GF-D8 (cell line): ENCODE measurements around the gene FPGS.
"Not testable (repeated sequence)": the region's sequence is repeated elsewhere in the genome, so short reads cannot be mapped to it uniquely, and the experiment has no call there.

Experiments
- DNase-seq: peaks from one replicate; lab custom pipeline; 2025; lab: John Stamatoyannopoulos, UW

The FPGS gene

GRCh38 chr9:127838375-127839078, 35.8 kb downstream of the FPGS start:
- no peak for DNase-seq

GRCh38 chr9:127841087-127841835, 38.6 kb downstream of the FPGS start:
- no peak for DNase-seq

- DNase-seq = no peak
Observed at GRCh38 chr9:127844821-127845359, 42.2 kb downstream of the FPGS start.

- DNase-seq = not testable (repeated sequence)
Observed at GRCh38 chr9:127845619-127846018, 42.9 kb downstream of the FPGS start.

- peak; percentile 32 for DNase-seq
Observed at GRCh38 chr9:127846443-127847177, 43.9 kb downstream of the FPGS start.

- peak; percentile 74 for DNase-seq
Observed at GRCh38 chr9:127847178-127847510, 44.5 kb downstream of the FPGS start.

GRCh38 chr9:127847833-127848755, 45.4 kb downstream of the FPGS start:
- no peak for DNase-seq

GRCh38 chr9:127848756-127849504, 46.2 kb downstream of the FPGS start:
- DNase-seq = no peak

- no peak for DNase-seq
Observed at GRCh38 chr9:127850286-127850830, 47.7 kb downstream of the FPGS start.

- DNase-seq = no peak
Observed at GRCh38 chr9:127852829-127853228, 50.1 kb downstream of the FPGS start.

GRCh38 chr9:127853312-127854183, 50.9 kb downstream of the FPGS start:
- no peak for DNase-seq

- DNase-seq = peak; percentile 25
Observed at GRCh38 chr9:127854184-127854806, 51.6 kb downstream of the FPGS start, which contains the start of gene ENG. TSS of gene ENG (minus strand) at chr9:127854658. CDS start at chr9:127854355, 303 bp downstream.

- DNase-seq = no peak
Observed at GRCh38 chr9:127854960-127855359, 52.3 kb downstream of the FPGS start.

GRCh38 chr9:127855522-127855921, 52.8 kb downstream of the FPGS start:
- no peak for DNase-seq

GRCh38 chr9:127856094-127856728, 53.5 kb downstream of the FPGS start:
- DNase-seq = no peak

GRCh38 chr9:127856729-127857116, 54.0 kb downstream of the FPGS start:
- no peak for DNase-seq

- DNase-seq = no peak
Observed at GRCh38 chr9:127857278-127857677, 54.6 kb downstream of the FPGS start.

GRCh38 chr9:127858041-127858512, 55.4 kb downstream of the FPGS start:
- DNase-seq = peak; percentile 60
